HG03196 (cell line): ENCODE results near the gene TMEM213.

Experiments
- ATAC-seq: cut with Tn5 transposase; IDR thresholded peaks from one replicate; pipeline ENCODE4 v1.9.1; 2021; ENCODE audit not compliant: unreplicated experiment

Gene TMEM213

GRCh38 chr7:138872576-138872975 is 74.8 kb downstream of the TMEM213 start:
- ATAC-seq = no peak

DNA sequence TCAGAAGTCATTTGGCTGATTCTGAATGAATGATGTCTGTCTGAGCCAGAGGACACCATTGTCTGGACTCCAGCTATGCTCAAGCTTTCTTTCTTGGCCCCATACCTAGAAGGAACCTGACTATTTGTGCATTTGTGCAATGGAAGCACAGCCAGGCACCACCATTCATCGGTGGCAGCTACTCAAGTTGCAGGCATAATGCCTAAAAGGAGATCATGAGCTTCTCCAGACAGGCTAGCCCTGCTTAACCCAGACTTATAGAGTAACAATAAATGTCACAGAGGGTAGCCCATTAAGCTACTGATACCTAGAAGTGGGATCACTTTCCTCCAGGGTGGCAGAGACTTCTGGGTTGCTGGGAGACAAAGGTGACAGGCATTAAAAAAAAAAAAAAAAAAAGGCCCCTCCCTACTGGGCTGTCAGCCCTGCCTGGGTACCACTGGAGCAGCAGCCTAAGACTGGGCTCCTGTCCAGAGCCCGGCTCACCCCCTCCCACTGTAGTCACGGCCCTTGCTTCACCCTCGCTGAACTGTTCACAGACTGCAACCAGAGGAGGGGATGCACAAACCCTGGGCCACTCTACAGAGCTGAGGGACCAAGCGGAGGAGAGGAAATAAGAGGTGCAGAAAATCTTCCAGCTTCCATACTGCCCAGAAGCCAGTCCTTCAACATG is 75.6 kb downstream of the TMEM213 start:
- ATAC-seq = no peak

DNA sequence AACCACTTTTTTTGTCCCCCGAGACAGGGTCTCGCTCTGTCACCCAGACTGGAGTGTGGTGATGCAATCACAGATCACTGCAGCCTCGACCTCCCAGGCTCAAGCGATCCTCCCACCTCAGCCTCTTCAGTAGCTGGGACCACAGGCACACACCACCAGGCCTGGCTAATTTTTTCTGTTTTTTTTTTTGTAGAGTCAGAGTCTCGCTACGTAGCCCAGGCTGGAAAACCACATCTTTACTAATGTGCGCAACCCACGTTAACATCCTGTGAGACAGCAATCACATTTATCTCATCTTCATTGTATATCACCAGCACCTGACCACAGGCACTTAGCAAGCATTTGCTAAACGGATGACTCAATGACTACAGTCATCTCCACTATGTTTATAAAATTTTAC is 78.0 kb downstream of the TMEM213 start:
- no peak for ATAC-seq

GRCh38 chr7:138876326-138876725 is 78.5 kb downstream of the TMEM213 start:
- ATAC-seq = no peak

DNA sequence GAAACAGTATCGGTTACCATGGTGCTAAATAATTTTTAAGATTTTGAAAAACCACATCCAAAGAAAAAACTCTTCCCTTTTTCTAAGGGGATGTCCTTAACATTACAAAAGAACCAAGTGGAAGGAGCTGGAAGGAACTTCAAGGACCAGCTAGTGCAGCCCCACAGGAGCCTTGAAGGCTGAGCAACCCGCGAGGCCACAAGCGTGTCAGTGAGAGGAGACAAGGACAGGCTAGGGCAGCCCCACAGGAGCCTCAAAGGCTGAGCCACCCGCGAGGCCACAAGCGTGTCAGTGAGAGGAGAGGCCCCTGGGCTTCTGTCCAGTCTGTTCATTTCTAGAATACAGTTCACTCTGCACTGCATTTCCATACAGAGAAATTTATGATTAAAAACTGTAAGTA is 80.3 kb downstream of the TMEM213 start:
- no peak for ATAC-seq

DNA sequence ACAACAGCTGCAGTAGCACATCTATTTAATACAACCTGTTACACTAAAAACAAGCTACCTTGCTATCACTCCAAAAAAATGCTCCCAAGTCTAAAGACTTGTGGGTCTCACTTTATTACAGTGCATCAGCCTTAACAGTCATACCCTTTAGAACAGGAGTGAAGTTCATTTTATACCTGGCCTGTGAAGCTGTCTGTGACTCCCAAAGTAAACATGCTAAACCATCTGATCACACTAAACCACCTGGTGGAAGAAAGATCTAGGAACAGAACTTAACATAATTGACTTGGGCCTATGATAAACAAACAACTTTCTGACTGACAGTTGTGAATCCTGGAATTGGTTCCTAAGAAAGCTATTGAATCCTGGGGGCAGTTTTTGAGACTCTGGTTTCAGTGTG is 81.1 kb downstream of the TMEM213 start:
- ATAC-seq = no peak

- ATAC-seq = no peak
Measured at GRCh38 chr7:138879356-138879755, 81.6 kb downstream of the TMEM213 start.

DNA sequence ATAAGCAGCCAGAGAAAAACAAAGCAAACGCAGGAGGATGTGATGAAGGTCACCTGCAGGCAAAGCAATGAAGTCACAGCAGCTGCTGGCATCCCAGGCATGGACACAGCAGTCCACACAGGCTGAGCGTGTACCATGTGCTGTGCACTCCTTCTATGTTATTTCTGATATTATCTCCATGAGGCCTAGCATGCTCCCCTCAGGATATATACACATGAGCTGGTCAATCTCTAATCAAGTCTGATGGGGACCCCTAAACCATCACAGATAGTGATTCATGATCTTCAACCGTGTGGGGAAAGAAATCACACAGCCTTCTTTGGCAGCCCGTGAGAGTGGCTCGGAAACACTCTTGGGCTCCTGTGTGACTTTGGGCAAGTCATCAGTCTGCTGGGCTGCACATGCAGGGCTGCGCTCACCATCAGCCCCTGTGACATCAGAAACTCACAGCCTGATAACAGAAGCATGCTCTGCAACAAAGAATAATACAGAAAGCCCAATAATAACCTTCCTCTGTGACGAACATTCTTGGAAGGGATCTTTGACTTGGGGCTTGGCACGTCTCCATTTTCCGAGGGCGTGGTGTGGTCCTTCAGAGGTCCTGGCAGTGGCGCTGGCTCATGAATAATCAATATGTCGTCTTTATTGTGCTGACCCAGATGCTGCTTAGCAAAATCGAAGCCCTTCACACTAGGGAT is 83.2 kb downstream of the TMEM213 start:
- no peak for ATAC-seq

DNA sequence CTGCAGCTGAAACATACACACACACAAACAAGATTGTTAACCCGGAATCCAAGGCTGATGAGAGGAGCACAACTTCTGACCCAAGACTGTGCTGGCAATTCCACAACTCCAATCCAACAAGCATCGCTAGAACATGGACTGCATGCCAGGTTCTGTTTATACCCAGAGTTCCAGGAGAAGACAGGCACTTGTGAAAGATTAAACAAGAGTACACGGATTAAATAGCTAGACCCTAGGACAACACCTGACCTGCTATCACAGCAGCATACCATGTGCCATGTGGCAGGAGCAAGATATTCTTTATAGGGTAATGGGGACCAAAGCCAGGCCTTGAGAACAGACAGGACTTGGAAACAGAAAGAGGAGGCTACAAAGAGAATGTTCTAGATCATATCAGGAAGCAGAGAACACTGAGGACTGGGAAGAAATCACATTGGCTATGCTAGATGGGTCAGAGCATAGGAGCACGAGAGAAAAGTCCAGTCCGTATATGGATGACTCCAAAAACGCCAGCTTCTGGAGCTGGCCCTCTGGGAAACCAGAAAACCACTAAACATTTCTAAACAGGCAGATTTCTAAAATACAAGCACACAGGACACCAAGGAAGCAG is 83.9 kb downstream of the TMEM213 start:
- ATAC-seq = no peak

GRCh38 chr7:138882249-138882648 is 84.5 kb downstream of the TMEM213 start:
- ATAC-seq = no peak

GRCh38 chr7:138885383-138886147 is 87.8 kb downstream of the TMEM213 start:
- no peak for ATAC-seq

DNA sequence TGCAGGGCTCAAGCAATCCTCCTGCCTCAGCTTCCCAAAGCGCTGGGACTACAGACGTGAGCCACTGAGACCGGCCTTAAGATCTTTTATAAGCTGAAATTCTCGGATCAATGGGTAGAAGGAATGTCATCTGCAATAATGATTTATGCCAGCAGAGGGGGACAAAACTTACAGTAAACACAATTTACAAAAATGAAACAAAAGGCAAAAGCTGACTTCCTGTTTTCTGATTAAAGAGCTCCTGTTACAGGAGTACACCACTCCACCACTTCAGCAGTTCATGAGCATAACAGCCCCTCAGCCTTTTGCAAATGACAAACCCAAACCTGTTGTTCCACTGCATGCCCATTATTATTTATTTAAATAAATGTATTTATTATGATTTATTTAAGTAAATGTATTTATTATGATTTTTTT is 88.7 kb downstream of the TMEM213 start:
- peak; percentile 87 for ATAC-seq

- ATAC-seq = no peak
Measured at GRCh38 chr7:138887085-138887710, 89.4 kb downstream of the TMEM213 start.
